MM.1S (cell line): ENCODE results near the gene FBXO47.

Experiments used
- DNase-seq: peaks from one replicate; pipeline ENCODE4 v3.0.0-alpha.2; 2015
- H2AFZ ChIP-seq: fragments of 300-600 bp; sonication (generic); 2 replicates; pipeline ENCODE4 v1.6.0; 2016; ENCODE audit warnings: antibody characterized with exemption, low read length
- H3F3A ChIP-seq: fragments of 300-600 bp; sonication (generic); 2 replicates; pipeline ENCODE4 v1.6.1; 2016; ENCODE audit warnings: mild to moderate bottlenecking, antibody characterized with exemption, low read length, moderate library complexity, mixed read lengths; ENCODE audit not compliant: insufficient read depth
- H3K27ac ChIP-seq: fragments of 300-600 bp; sonication (generic); 2 replicates; pipeline ENCODE4 v1.5.1; 2016; ENCODE audit warnings: mild to moderate bottlenecking, low read length
- H3K27me3 ChIP-seq: fragments of 300-600 bp; sonication (generic); replicated peaks from 2 replicates; pipeline ENCODE4 v1.6.0; 2016; ENCODE audit warnings: low read length; ENCODE audit not compliant: insufficient read depth
- H3K36me3 ChIP-seq: fragments of 300-600 bp; sonication (generic); replicated peaks from 2 replicates; pipeline ENCODE4 v1.6.1; 2016; ENCODE audit warnings: mild to moderate bottlenecking, low read length, mixed read lengths; ENCODE audit not compliant: insufficient read depth
- H3K4me1 ChIP-seq: fragments of 300-600 bp; sonication (generic); 2 replicates; pipeline ENCODE4 v1.6.1; 2016; ENCODE audit warnings: low read length, mixed read lengths
- H3K4me2 ChIP-seq: fragments of 300-600 bp; sonication (generic); 2 replicates; pipeline ENCODE4 v1.6.0; 2016; ENCODE audit warnings: low read depth, low read length
- H3K4me3 ChIP-seq: fragments of 300-600 bp; sonication (generic); 2 replicates; pipeline ENCODE4 v1.5.1; 2016; ENCODE audit warnings: low read length, mixed read lengths
- H3K79me2 ChIP-seq: fragments of 300-600 bp; sonication (generic); 2 replicates; pipeline ENCODE4 v1.6.1; 2016; ENCODE audit warnings: mixed run types, low read length, mixed read lengths
- H3K9ac ChIP-seq: fragments of 300-600 bp; sonication (generic); 2 replicates; pipeline ENCODE4 v1.6.1; 2016; ENCODE audit warnings: low read length, mixed read lengths
- H3K9me2 ChIP-seq: fragments of 300-600 bp; sonication (generic); replicated peaks from 2 replicates; pipeline ENCODE4 v1.6.1; 2016; ENCODE audit warnings: mild to moderate bottlenecking, low read length, mixed read lengths; ENCODE audit not compliant: insufficient read depth
- H3K9me3 ChIP-seq: fragments of 300-600 bp; sonication (generic); replicated peaks from 2 replicates; pipeline ENCODE4 v1.6.1; 2016; ENCODE audit warnings: mild to moderate bottlenecking, low read length, mixed read lengths; ENCODE audit not compliant: insufficient read depth
- H4K20me1 ChIP-seq: fragments of 300-600 bp; sonication (generic); 2 replicates; pipeline ENCODE4 v1.6.1; 2016; ENCODE audit warnings: mild to moderate bottlenecking, low read length, moderate library complexity, mixed read lengths; ENCODE audit not compliant: insufficient read depth
- CTCF ChIP-seq: fragments of 300-600 bp; sonication (generic); IDR thresholded peaks from 2 replicates; pipeline ENCODE4 v1.5.1; 2016; ENCODE audit warnings: antibody characterized with exemption, low read length, mixed read lengths
- EZH2 ChIP-seq: fragments of 300-600 bp; sonication (generic); optimal IDR thresholded peaks from 2 replicates; pipeline ENCODE3; 2017; ENCODE audit warnings: low read depth, mild to moderate bottlenecking, antibody characterized with exemption, low read length, mixed read lengths
- EZH2phosphoT487 ChIP-seq: fragments of 300-600 bp; sonication (generic); IDR thresholded peaks from 2 replicates; pipeline ENCODE4 v1.6.1; 2018; ENCODE audit warnings: antibody characterized with exemption, low read length

FBXO47 gene

GRCh38 chr17:38886643-38887010 is 80.6 kb downstream of the FBXO47 start:
- Histone ChIP-seq H3K4me3 (no peak overlapping the region), H3K4me1 (no peaks in the 10 kb centered on the region), H3K9me2 (no peaks in the 10 kb centered on the region), H3K36me3 (no peaks in the 10 kb centered on the region), H3K27me3 (no peaks in the 10 kb centered on the region), H3K79me2 (peaks cover 86% of the 10 kb centered on the region), H4K20me1 (0 out of 2 replicates have a peak, but pooled peaks cover 3% of the 10 kb centered on the region), H3K9me3 (no peaks in the 10 kb centered on the region), H2AFZ (no peak overlapping the region), H3K9ac (no peak overlapping the region), H3K27ac (no peak overlapping the region), H3K4me2 (no peak overlapping the region), H3F3A (no peaks in the 10 kb centered on the region)
- TF ChIP-seq EZH2phosphoT487 (no peak), CTCF (no peak), EZH2 (no peak)
- DNase-seq = no peak
